D341Med (cell line): Measurements from ENCODE around the gene CAMK2B.

ENCODE experiments used
- DNase-seq: peaks from one replicate; pipeline ENCODE4 v3.0.0; 2012; ENCODE audit warnings: low spot score

Gene CAMK2B

DNA sequence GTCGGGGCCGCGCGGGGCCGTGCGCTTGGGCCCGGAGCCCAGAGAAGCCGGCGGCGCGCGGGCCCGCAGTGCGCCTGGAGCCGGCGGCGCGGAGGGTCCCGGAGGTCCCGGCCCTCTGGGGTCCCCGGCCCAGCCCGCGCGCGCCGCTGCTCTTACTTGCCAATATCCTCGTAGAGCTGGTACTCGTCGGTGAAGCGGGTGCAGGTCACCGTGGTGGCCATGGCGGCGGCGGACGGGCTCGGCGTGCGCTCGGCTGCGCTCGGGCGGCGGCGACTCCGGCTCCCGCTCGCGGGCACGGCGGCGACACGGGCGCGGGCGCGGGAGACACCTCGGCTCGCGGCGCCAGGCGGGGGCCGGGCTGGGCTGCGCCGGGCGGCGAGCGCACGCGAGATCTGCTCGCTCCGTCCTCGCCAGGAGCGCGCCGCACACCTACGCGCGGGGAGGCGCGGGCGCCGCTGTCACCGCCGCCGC lies at the start of gene CAMK2B:
CAMK2B (minus strand) TSS at position 394 of the 471 bp plus-strand sequence; CDS start at position 221, 173 bp downstream.
- DNase-seq: peak; percentile 89

DNA sequence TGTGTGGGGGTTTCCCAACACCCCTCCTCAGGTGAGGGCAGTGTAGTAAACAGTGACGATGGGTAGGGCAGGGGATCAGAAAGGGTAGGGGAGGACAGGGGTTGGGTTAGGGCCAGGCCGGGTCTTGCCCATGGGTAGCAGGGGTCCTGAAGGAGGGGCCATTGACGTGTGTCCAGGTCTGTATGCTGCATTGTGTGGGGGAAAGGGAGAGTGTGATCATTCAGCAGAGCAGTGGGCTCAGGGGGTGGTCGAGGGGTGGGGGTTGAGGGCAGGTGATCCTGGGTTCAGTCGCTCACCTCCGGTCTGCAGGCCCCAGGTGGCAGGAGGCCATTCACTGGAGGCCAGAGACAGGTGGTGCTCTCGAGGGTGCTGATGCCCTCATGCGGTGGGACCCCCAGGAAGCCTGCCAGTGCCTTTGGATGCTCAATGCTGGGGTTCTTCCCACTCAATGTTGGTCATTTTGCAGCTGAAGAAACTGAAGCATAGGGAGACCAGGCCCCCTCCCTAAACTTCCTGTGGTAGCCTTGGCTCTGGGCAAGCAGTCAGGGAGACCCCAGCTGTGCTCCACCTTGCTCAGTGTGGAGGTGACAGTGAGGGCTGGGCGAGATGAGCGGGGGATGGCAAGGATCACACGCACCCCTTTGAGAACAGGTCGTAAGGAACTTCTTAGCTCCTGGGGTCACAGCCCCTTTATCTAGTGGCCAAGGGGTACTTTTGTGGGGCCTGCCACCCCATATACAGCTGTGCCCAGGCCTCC lies 48.8 kb upstream of the CAMK2B start:
- no peak for DNase-seq

DNA sequence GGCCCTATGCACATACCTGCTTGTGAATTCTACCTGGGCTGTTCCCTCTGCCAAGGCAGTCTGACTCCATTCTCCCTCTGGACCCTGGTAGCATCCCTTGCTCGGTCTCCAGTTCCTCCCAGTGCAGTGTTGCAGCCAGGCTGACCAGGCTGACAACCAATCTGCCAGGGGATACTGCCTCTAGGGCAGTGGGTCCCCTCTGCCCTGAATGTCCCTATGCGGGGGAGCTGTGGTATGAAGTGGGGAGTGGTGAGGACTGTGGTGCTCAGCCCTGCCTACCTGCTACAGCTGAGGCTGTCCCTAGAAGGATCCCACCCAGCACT lies 48.0 kb upstream of the CAMK2B start:
- DNase-seq: no peak

DNA sequence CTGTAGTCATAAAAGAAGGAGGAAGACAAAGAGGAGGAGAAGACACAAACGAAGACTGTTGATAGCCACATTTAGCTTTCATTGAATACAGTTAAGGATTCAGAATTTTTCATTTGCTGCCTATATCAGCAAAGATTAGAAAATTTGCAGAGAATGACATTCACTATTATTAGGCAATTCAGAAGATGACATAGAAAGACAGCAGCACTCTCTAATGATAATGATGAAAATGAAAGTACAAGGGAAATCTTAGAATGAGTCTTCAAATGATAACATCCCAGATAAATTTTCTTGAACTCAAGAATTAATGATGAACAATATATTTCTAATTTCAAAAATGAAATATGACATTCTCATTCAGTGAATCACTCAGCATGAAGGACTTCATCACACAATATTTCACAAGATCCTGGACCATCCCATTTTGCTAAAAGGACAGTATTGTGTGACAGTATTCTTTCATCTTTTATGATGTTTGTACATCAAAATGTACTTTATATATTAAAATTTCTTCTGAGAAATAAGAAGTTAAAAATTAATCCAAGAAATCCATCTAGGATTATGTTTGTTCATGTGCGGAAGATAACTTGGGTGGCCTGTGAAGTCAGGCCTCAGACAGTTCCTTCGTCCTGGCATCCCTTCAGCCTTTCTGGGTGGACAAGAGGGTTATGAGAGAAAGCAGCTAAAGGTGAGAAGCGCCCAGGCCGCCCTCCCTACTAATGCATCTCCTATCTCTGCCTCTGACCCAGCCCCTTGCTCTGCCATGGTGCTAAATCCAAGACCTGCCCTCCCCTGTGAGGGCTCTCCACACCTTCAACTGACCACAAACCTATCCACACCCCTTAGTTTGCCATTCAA lies 47.4 kb upstream of the CAMK2B start:
- DNase-seq: no peak

DNA sequence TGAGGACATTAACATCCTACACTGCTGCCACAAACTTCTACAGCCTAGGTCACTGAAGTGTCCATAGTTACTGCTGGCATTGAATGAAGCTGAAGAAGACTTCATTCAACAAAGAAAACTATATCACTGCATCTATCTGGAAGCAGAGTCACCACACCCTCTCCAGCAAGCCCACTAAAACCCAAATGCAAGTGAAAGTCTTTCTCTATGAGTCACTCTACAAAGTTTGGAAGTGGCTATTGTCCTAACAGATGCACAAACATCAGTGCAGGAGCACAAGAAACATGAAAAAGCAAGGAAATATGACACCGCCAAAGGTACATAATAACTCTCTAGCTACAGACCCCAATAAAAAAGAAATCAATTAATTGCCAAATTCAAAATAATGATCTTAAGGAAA lies 43.5 kb upstream of the CAMK2B start:
- no peak for DNase-seq

DNA sequence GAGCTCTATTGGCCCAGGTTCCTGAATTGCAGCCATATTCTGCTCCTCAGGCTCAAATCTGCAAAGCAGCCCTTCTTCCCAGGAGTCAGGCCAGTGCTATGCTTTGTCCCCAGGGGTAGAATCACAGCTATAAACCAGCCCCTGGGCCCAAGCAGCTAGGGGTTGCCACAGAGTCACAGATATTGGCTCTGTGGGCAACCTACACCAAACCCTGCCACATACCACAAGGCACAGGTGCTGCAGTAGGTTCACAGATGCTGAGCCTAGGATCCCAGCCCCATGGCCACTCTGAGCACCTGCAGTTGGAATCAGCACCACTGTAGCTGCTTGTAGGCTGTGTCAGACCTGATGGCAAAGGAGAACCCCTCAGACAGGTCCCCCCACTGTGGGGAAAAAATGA lies 43.1 kb upstream of the CAMK2B start:
- DNase-seq: no peak

DNA sequence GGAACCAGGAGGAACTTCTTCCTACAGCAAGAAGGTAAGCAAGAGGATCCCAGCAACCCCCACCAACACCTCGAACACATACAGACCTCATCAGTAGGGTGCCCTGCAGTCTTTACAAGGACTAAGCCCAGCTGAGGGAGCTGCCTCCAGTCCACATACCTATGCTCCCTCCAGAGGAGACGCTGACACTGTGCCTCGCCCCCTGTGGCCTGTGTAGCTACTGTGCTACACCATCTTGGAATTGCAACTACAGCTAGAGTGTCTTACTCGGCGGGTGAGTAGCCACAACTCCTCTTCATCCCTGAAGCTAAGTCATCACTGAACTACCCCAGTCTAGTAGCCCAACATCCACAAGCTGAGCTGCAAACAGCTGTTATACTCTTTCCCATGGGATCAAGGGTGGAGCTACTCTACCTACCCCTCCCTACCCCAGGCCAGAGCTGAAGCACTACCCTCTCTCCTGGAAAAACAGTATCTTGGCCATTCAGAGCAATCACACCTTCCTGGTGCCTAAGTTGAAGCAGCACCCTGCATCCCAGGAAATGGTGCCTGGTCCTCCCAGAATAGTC lies 42.2 kb upstream of the CAMK2B start:
- no peak for DNase-seq

DNA sequence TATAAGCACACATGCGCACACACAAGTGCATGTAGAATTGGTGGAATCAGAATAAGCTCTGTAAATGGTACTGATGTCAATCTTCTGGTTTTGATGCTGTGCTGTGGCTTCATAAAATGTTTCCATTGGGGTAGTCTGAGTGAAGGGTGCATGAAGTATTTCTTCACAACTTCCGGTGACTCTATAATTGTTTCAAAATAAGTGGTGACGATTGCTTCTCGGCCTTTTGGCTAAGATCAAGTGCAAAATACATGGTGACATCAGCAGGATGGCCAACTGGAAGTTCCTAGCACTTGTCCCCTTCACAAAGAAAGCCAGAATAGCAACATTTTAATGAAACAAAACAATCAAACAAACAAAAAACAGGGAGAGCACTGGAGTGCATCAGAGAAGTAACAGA lies 41.6 kb upstream of the CAMK2B start:
- no peak for DNase-seq

DNA sequence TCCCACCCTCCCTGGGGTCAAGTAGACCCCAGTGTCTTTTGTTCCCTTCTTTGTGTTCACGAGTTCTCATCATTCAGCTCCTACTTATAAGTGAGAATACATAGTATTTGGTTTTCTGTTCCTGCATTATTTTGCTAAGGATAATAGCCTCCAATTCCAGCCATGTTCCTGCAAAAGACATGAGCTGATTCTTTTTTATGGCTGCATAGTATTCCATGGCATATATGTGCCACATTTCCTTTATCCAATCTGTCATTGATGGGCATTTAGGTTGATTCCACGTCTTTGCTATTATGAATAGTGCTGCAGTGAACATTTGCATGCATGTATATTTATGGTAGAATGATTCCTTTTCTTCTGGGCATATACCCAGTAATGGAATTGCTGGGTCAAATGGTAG lies 28.3 kb upstream of the CAMK2B start:
- DNase-seq: no peak

DNA sequence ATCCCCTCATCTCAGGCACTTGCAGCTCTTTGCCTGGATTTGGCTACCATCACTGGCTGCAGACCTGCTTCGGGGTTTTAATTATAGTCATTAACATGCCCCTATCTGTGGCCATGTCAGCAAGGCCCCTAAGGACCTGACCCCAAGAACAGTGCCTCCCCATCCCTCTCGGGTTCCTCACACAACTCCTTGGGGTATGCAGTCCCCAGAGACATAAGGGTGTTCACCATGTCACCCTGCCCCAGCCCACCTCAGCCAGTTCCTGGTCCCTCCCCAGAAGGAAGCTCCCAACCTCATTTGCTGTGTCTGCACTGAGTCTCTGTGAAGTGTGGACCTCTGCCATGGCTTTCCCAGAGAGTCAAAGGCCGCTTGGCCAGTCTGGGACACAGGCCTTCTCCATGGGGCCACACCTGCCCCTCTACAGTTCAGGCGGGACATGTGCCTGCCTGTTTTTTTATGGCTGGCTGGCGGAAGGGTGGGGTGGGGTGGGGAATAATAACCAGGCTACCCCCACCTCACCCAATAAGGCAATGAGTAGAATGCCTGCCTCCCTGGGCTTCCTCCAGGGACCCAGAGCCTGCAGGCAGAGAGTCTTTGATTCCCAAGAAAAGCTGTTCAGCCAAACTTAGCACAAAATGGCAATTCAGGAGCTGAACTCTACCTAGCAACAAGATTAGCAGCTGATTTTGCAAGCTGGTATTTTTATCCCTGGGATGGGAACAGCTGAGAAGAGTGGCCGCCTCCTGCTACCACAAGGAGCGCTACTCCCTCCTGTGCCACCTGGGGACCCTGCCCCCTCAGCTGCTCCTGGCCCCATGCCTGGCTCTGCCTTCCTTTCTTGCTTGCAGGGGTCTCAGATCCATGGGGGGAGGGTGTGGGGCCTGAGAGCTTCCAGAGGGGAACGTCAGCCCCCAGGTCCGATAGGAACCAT lies 23.7 kb upstream of the CAMK2B start:
- peak; percentile 61 for DNase-seq

DNA sequence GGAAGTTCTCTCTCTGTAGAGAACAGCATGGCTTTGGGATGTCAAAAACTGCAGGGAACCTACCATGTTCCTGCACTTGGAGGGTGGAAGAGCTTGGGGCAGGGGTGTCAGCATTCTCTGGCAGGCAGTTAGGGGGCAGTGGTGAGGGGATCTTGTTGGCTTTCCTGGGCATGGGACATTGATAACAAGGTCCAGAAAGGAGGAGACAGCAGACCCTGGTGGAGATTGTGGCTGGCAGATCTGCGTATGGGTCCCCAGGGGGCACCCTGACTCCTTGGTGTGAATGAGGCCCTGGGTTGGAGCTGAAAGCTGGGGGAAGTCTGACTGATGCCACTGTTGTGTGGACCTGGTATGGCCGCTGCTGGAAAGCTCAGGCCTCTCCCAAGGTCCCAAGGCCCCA lies 22.9 kb upstream of the CAMK2B start:
- peak; percentile 51 for DNase-seq

DNA sequence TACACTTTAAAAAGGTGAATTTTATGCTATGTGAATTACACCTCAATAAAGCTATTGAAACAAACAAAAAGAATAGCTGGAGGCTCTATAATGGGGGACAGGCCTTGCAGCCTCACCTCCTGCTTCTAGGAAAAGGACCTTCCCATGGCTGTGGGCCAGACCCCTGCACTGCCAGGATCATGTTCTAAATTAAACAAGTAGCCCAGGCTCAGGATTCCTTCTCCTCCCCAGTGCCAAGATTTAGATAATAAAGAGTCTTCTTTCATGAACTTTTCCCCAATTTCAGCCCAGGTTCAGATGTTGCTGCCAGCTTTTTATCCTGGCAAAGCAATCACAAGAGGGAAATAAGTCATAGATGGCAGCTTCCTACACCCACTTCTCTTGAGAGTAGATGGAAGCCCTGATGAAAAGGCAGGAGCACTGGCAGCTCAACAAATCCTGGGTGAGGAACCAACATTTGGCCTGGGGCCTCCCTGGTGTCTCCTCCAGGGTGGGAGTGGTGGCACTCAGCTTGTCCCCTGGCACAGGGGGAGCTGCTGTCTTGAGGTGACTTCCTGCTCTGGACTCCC lies 22.2 kb upstream of the CAMK2B start:
- DNase-seq: no peak

DNA sequence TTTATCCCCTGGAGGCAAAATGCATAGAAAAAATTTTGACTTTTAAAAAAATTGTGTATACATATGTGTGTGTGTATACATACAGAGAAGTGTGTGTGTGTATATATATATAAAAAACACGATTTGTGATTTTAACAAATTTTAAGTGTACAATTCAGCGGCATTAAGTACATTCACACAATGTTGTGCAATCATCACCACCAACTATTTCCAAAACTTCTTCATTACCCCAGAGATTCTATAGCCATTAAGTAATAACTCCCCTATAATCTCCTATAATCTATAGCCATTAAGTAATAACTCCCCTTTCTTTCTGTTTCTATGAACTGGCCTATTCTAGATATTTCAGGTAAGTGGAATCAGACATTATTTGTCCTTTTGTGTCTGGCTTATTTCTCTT lies 20.7 kb upstream of the CAMK2B start:
- no peak for DNase-seq

DNA sequence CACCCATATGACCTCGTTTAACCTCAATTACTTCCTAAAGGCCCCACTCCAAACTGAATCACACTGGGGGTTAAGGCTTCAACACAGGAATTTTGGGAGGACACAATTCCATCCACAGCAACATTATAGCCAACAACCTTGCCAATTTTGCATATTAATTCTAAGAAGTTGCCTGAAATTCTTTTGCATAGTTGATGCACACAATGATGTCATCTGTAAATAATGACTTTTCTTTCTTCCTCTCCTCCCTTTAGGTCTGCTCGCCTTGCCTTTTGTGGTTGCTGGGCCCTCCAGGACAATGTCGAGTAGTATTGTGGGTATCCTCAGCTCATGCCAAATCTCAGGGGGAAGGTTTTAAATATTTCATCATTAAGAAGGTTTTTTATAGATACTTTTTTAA lies 16.0 kb upstream of the CAMK2B start:
- DNase-seq: no peak

DNA sequence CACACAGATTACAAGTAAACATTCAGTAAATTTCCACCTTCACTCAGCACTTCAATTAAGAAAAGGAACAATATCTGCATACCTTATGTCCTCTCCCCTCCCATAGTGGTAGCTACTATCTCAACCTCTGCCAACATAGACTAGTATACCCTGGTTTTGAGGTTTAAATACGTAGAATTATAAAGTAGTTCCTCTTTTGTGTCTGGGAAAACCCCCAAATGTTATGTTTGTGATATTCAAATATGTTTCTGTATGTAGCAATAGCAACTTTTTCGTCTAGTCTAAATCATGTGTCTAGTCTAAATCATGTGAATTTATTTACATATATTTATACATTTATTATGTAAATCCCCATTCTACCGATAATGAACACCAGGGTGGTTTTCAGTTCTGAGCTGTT lies 13.2 kb upstream of the CAMK2B start:
- no peak for DNase-seq

DNA sequence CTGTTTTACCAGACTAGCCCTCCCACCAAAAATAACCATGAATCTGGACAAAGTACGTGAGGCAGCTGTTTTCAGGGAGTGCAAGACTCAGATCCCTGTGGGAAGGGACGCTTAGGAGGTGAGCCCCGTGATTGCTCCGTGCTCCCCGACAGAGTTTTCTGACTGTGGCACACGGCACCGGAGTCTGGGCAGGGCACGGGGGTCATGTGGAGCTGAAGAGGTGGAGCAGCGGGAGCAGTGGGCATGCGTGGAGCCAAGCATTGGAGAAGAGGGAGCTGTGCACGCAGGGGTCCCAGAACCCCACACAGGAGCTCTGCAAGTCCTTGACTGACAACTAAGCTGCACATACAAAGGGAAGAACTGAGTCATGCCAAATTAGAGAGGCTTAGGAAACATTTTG lies 11.1 kb upstream of the CAMK2B start:
- DNase-seq: no peak

DNA sequence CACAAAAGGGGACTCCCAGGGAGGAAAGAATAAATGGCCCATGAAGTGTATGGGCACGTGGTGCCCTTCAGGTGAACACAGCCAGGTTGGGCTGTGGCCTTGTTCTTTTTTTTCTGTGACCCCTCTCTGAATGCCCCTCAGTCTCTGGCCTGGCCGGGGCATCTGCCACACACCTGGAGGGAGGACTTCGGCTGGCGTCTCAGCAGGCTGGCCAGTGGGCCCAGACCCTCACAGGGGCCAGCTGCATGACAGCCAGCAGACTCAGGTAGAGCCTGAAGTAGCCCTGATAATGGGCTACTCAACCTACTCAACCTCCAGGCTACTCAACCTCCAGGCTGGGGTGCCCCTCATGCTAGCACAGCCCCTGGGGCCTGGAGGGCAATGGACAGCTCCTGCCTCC lies 9.8 kb upstream of the CAMK2B start:
- no peak for DNase-seq

DNA sequence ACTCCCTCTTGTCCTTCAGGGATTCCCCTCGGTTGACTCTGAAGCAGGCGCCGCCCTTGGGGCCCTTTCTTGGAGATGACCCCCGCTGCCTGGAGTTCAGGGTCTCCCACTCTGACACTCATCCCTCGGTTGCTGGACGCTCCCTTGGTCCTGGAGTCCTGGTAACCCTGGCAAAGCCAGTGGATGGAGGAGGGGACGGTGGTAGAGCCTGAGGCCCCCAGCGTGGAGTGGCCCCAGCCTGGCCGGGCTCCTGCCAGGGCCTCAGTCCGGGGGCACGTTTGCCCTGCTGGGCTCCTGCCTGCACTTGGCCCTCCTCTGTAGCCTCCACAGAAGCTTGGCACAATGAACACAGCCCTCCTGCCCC lies 9.3 kb upstream of the CAMK2B start:
- no peak for DNase-seq

DNA sequence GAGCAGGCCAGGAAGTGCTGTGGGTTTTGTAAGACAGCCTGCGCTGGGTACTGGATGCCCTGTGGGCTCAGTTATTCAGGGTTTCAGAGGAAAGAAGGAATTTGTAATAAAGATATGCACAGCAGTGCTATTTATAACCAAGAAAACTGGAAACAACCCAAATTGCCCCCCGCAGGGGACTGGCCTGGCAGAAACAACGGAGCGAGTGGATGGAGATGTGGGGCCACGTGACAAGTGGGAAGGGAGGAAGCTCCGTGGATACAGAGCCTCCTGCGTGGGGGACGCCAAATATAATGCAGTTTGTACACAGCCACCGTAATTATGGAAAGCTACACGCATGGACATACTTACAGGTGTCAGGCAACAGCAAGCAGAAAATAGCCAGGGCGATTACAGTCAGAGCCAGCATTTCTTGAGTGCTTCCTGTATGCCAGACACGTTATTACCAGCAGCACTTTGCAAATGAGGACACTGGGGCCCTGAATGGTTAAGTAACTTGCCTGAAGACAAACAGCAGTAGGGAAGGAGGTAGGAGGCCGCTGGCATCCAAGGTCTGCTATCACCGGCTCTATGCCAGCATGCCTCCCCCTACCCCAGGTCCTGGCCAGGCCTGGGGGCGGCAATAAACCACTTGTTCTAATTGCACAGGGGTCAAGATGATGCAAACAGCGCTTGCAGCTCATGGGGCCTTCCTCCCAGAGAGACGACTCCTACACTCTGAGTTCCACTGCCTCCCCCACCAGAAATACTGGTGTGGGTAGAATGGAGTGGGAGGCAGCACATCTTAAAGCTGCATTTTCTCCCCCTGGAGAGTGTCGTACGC lies 8.7 kb upstream of the CAMK2B start:
- no peak for DNase-seq

DNA sequence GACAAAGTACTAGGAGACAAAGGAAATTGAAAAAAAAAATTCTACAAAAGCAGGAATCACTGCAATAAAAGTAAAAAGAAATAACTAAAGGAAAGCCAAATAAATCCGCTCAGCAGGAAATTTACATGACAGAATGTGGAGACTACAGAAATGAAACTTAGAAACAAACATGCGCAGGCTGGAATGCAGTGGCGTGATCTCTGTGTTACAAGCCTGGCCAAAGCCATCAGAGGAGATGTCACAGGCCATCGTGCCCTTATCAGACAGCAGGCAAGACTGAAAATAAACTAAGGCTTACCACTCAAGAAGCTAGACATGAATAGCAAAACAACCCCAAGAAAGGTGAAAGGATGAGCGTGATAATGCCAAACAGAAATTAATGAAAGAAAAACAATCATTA lies 6.3 kb upstream of the CAMK2B start:
- DNase-seq: no peak

DNA sequence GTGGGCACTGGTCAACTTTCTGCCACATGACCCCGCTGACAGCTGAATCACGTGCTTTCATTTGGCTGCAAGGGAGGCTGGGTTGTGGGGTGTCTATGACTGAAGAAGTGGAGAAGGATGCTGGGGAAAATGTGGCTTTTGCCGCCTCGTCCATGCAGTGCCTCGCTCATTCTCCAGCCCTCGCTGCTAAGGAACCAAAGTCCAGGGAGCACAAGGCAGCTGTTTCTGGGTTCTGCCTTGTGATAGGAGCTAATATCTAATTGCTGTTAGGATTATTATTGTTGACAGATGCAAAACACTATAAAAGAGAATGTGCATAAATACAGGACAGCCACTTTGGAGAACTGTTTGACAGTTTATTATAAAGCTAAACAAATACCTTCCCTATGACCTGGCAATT lies 4.9 kb upstream of the CAMK2B start:
- DNase-seq: no peak
